ENCODE measurements around the gene DPP3.
"Not testable (repeated sequence)": the region's sequence is repeated elsewhere in the genome, so short reads cannot be mapped to it uniquely, and the experiment has no call there.

Gene DPP3

GRCh38 chr11:66532784-66533183 lies 52.5 kb downstream of the DPP3 start:
- DNase-seq (ENCODE audit: low spot score): no peak

- no peak for DNase-seq (ENCODE audit: low spot score)
Measured at GRCh38 chr11:66539170-66539869, 59.1 kb downstream of the DPP3 start.

- no peak for DNase-seq (ENCODE audit: low spot score)
Measured at GRCh38 chr11:66539870-66540213, 59.6 kb downstream of the DPP3 start.

GRCh38 chr11:66540598-66540997 lies 60.4 kb downstream of the DPP3 start:
- DNase-seq (ENCODE audit: low spot score): not testable (repeated sequence)

GRCh38 chr11:66541892-66542291 lies 61.7 kb downstream of the DPP3 start:
- DNase-seq (ENCODE audit: low spot score): no peak

- no peak for DNase-seq (ENCODE audit: low spot score)
Measured at GRCh38 chr11:66542362-66542761, 62.1 kb downstream of the DPP3 start.

- no peak for DNase-seq (ENCODE audit: low spot score)
Measured at GRCh38 chr11:66543263-66544107, 63.3 kb downstream of the DPP3 start.

GRCh38 chr11:66544952-66545351 lies 64.7 kb downstream of the DPP3 start:
- not testable (repeated sequence) for DNase-seq (ENCODE audit: low spot score)

GRCh38 chr11:66545701-66546367 lies 65.6 kb downstream of the DPP3 start, which contains the start of gene ZDHHC24:
ZDHHC24 (minus strand) TSS chr11:66546048; CDS start chr11:66546003, 45 bp downstream.
- DNase-seq (ENCODE audit: low spot score): peak; percentile 98

- DNase-seq (ENCODE audit: low spot score): no peak
Measured at GRCh38 chr11:66546368-66546965, 66.2 kb downstream of the DPP3 start, which contains the start of gene ACTN3. ACTN3 (plus strand) TSS chr11:66546903; CDS start chr11:66546938, 35 bp downstream.

GRCh38 chr11:66546966-66547661 lies 66.9 kb downstream of the DPP3 start:
- DNase-seq (ENCODE audit: low spot score): no peak

GRCh38 chr11:66547662-66548009 lies 67.4 kb downstream of the DPP3 start:
- no peak for DNase-seq (ENCODE audit: low spot score)

- no peak for DNase-seq (ENCODE audit: low spot score)
Measured at GRCh38 chr11:66548041-66548440, 67.8 kb downstream of the DPP3 start.

- DNase-seq (ENCODE audit: low spot score): no peak
Measured at GRCh38 chr11:66548774-66549630, 68.8 kb downstream of the DPP3 start.

- DNase-seq (ENCODE audit: low spot score): no peak
Measured at GRCh38 chr11:66549696-66550095, 69.5 kb downstream of the DPP3 start.

- no peak for DNase-seq (ENCODE audit: low spot score)
Measured at GRCh38 chr11:66550887-66551286, 70.7 kb downstream of the DPP3 start.

GRCh38 chr11:66554602-66555001 lies 74.4 kb downstream of the DPP3 start:
- DNase-seq (ENCODE audit: low spot score): no peak

- no peak for DNase-seq (ENCODE audit: low spot score)
Measured at GRCh38 chr11:66555416-66555815, 75.2 kb downstream of the DPP3 start.

GRCh38 chr11:66556086-66556485 lies 75.9 kb downstream of the DPP3 start:
- no peak for DNase-seq (ENCODE audit: low spot score)

GRCh38 chr11:66557733-66558326 lies 77.6 kb downstream of the DPP3 start:
- no peak for DNase-seq (ENCODE audit: low spot score)

Measured in D341Med (cell line).